ENCODE data around the gene THYN1.
"Not testable (repeated sequence)": the region's sequence is repeated elsewhere in the genome, so short reads cannot be mapped to it uniquely, and the experiment has no call there.

The THYN1 gene

DNA sequence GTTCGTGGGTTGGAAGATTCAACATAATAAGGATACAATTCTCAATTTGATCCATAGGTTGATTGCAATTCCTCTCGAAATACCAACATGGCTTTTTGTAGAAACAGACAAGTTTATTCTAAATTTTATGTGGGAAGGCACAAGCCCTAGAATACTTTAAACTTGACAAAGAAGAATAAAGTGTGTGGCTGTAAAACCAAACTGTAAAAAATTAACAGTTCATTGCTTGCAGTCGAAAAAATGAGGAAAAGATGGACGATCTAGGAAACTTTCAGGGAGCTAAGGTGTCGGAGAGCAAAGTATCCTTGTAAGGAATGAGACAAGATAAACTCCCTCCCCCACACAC is 22.0 kb upstream of the THYN1 start:
- no peak for DNase-seq (ENCODE audit: low read depth)

GRCh38 chr11:134273317-134273712 is 20.2 kb upstream of the THYN1 start:
- DNase-seq (ENCODE audit: low read depth), result no peak

DNA sequence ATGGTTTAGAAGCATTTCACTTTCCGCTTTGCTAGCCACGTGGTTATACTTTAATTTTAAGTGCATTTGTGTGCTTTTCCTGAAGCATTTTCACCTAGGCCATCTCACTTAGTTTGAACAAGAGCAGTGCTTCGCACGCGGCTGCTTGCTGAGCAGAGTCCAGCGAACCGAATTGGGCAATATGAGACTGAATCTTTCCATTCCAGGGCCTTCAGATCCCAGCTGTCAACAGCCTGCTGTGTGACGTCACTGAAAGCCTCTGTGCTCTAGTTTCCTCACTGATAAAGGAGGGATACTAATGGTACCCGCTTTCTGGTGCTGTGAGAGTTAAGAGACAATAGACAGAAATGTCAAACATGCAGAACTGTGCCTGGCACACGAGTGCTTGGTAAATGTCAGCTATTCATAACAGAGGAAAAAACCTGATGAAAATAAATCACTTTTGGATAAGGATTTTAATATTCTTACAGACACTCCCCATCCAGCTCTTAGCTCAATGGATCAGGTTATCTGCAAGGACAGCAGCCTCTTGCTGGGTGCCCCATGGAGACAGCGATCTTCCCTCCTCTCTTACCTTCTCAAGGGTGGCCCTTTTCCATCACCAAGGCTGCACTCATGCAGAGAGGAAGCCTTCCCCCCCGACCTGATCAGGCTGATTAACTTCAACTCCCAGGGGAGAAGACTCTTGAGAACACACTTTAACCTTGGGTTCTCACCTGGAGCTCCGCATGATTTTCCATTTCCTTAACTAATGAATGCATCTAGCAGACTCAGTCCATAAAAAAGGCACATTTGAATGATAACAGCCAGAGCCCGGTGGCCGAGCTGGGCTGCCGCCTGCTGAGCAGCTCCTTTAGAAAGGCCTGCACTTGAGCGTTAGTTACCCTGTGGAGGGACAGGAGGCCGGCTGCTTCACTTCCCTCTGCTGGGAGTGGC is 19.5 kb upstream of the THYN1 start:
- no peak for DNase-seq (ENCODE audit: low read depth)

DNA sequence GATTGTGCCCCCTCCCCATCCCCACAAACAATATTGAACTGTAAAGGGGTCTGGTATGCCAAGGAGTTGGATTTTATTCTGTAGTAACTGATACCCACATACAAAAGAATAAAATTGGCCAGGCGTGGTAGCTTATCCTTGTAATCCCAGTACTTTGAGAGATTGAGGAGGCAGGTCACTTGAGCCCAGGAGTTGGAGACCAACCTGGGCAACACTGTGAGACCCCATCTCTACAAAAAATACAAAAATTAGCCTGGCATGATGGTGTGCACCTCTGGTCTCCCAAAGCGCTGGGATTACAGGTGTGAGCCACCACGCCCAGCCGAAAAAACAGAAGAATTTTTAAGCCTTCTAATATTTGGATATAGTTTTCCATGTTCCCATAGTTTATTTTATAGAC is 18.8 kb upstream of the THYN1 start:
- DNase-seq (ENCODE audit: low read depth), result no peak

- no peak for DNase-seq (ENCODE audit: low read depth)
Measured at GRCh38 chr11:134270250-134270714, 17.1 kb upstream of the THYN1 start.

GRCh38 chr11:134267966-134268365 is 14.8 kb upstream of the THYN1 start:
- DNase-seq (ENCODE audit: low read depth), result no peak

GRCh38 chr11:134267461-134267860 is 14.3 kb upstream of the THYN1 start:
- no peak for DNase-seq (ENCODE audit: low read depth)

DNA sequence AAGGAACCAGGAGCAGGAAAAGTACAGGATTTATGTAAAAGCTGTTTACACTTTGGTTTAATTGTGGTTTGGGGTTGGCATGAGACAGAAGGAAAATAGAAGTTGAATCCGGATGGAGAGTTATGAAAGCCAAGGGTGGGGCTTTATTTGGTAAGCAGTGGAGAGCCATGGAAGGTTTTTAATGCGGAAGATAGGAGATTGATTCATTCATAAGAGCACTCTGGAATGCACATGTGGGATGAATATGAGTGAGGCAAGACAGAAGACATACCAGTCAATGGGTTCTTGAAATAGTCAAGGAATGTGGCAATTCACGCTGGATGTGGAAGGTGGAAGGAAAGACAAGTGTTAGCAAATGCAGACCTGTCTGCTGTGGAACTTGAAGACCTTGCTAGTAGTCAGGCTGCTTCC is 13.7 kb upstream of the THYN1 start:
- no peak for DNase-seq (ENCODE audit: low read depth)

DNA sequence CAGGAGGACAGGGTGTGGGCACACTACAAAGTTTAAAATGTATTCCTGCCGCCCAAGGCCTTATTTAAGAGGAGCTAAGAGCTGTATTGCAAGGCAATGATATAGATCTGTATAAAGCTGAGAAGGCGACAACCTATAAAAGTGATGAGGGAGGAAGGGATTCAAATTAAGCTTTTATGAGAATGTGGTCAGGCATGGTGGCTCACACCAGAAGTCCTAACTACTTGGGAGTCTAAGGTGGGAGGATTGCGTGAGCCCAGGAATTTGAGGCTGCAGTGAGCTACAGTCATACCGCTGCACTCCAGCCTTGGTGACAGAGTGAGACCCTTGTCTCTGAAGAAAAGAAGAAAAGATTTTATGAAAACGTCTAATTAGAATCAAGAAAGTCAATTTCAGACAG is 13.3 kb upstream of the THYN1 start:
- no peak for DNase-seq (ENCODE audit: low read depth)

DNA sequence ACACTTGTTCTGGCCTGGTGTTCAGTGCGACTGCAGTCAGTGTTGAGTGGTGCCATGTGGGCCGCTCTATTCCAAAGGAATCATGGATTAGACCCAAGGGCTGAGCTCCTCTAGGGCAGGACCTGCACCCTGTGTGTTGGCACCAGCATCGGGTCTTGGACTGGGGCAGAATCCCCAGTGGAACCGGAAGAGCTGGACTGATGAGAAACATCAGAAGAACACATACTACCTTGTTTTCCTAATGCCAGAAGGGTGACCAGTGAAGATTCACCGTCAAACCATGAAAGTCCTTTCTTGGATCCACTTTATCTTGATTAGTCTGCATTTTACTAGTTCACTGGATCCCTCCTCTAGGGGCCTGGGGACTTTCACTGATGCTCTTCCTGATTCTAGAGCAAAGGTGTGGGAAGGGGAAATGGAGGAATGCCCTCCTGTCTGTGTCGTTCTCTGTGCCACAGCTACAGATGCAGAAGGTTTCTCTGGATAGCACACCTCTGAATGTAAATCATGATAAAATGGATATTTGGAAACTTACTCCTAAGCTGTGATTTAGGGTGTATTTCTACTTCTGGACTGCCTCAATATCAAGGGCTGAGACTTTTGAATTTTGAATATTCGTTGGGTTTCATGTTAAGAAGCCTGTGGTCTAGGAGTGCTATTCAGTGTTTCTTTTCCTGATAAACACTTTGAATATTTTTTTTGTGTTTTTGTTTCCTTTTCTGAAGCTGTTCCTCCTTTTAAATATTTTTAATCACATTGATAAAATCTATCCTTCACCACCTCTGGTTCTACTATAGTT is 12.0 kb upstream of the THYN1 start:
- DNase-seq (ENCODE audit: low read depth), result no peak

GRCh38 chr11:134261626-134262488 is 8.7 kb upstream of the THYN1 start:
- no peak for DNase-seq (ENCODE audit: low read depth)

GRCh38 chr11:134260983-134261382 is 7.8 kb upstream of the THYN1 start:
- DNase-seq (ENCODE audit: low read depth), result no peak

DNA sequence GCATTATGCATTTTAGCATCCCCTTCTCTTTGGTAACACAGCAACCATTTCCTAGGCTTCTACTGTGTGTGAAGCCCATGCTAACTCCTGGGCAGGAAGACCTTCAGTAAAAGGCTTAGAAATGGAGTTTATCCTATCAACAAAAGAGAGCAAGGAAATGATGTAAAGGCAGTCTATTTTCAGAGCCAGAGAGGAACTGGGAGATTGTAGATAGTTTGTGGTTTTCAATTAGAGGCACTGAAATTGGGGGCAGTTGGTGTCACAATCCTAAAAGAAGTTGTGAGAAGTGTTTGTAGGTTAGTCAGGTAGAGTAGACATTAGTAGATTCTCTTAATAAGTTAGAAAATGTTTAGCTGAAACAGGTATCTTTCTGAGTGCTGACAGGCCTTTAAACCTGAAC is 7.4 kb upstream of the THYN1 start:
- no peak for DNase-seq (ENCODE audit: low read depth)

- no peak for DNase-seq (ENCODE audit: low read depth)
Measured at GRCh38 chr11:134258577-134258976, 5.4 kb upstream of the THYN1 start.

DNA sequence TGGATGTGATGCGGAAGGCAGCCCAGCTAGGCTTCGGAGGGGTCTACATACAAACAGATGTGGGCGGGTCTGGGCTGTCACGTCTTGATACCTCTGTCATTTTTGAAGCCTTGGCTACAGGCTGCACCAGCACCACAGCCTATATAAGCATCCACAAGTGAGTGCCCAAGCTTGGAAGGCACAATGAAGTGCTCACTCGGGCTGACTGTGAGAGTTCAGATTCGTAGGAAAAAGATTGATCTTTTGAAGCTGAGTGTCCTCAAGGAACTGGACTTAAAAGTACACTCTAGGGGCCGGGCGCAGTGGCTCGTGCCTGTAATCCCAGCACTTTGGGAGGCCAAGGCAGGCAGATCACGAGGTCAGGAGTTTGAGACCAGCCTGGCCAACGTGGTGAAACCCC is 3.9 kb upstream of the THYN1 start:
- DNase-seq (ENCODE audit: low read depth), result no peak

DNA sequence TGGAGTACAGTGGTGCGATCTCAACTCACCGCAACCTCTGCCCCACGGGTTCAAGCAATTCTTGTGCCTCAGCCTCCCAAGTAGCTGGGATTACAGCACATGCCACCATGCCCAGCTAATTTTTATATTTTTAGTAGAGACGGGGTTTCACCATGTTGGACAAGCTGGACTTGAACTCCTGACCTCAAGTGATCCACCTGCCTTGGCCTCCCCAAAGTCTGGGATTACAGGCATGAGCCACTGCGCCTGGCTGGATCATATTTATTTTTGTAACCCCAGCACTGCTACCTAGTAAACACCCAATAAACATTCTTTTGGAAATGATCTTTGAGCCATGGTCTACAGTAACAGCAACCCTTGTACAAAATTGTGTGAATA is 2.0 kb upstream of the THYN1 start:
- not testable (repeated sequence) for DNase-seq (ENCODE audit: low read depth)

DNA sequence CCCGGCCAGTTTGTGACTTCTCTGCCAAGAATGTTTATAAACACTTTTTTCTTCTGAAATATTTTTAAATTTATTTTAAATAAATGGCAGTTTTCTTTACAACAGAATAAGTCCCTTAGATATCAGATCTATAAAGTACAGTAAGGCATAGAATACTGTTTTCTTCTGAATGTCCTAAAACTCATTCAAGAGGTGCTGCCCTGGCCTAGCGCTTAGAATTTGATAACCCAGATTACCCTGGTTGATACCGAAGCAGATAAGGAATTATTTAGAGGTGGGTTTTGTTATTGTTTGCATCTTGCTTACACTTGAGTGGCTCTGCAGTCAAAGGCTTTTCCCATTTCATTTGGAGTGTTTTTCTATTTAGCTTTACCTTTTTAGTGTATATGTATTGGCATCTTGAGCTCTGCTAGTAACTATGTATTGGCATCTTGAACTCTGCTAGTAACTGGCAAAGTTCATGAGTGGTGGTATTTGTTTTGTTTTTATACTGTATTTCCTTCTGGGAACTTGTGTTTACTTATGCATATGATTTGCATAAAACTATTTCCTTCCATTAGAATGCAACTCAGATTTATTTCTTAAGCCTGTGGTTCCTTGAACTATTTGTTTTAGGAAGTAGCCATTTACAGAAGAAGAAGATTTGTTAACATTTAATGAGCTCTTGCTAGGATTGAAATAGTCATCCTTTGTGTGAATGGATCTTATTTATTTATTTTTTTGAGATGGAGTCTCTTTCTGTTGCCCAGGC is 1.5 kb upstream of the THYN1 start:
- DNase-seq (ENCODE audit: low read depth), result no peak

- DNase-seq (ENCODE audit: low read depth), result no peak
Measured at GRCh38 chr11:134252346-134253187, 585 bp downstream of the THYN1 start.

GRCh38 chr11:134250675-134251074 is 2.5 kb downstream of the THYN1 start:
- no peak for DNase-seq (ENCODE audit: low read depth)

GRCh38 chr11:134250246-134250645 is 2.9 kb downstream of the THYN1 start:
- DNase-seq (ENCODE audit: low read depth), result no peak

Measured in stimulated activated CD8-positive, alpha-beta memory T cell treated with anti-CD3 and anti-CD28 coated beads, Interleukin-4, amount 100 ng/mL, for 24 hours (primary cell).